Gastrocnemius medialis (tissue), 4 donors: Measurements from ENCODE around the gene PLA2G6. TPM values are rescaled to one million over a fixed set of nuclear protein-coding genes. Genes with fewer than 3 reads are reported as not detected.

Experiments
- ATAC-seq, 2 donors: fragments of 150-250 bp; one replicate each; pipeline ENCODE4 v1.9.1; 2016
- DNase-seq, 2 donors: peaks; one replicate each; pipeline ENCODE4 v3.0.0-alpha.2; 2019
- H3K27ac ChIP-seq, 4 donors: fragments of 200-600 bp; sonication (generic); 1 replicate in 1 of 4; 2 replicates in 3 of 4; pipeline ENCODE4 v1.5.1; 2016 to 2018; ENCODE audit warnings: mild to moderate bottlenecking in 2 of 4, moderate library complexity in 1 of 4
- H3K27me3 ChIP-seq, 3 donors: fragments of 200-600 bp; sonication (generic) in 2 of 3; 1 replicate in 1 of 3; 2 replicates in 2 of 3; pipeline versions ENCODE4 v1.5.1 to v1.6.0; 2016 to 2019; ENCODE audit warnings: mild to moderate bottlenecking in 1 of 3, moderate library complexity in 1 of 3
- H3K36me3 ChIP-seq, 2 donors: fragments of 200-600 bp; sonication (generic) in 1 of 2; one replicate each; pipeline ENCODE4 v1.5.1; 2017 to 2018
- H3K4me1 ChIP-seq, 2 donors: fragments of 200-600 bp; sonication (generic) in 1 of 2; one replicate each; pipeline ENCODE4 v1.5.1; 2016 to 2017; ENCODE audit warnings: mild to moderate bottlenecking in 2 of 2
- H3K4me3 ChIP-seq, 4 donors: fragments of 200-600 bp; sonication (generic) in 3 of 4; 1 replicate in 1 of 4; 2 replicates in 3 of 4; pipeline ENCODE4 v1.5.1; 2016 to 2019; ENCODE audit warnings: mild to moderate bottlenecking in 2 of 4
- H3K9me3 ChIP-seq, 3 donors: fragments of 200-600 bp; sonication (generic) in 2 of 3; 1 replicate in 1 of 3; 2 replicates in 2 of 3; pipeline ENCODE4 v1.5.1; 2016 to 2019
- CTCF ChIP-seq, 5 experiments: fragments of 450-650 bp in 3 of 5; fragments of 200-600 bp in 2 of 5; sonication (generic) in 2 of 5; IDR thresholded peaks in 4 of 5; conservative IDR thresholded peaks in 1 of 5; 1 replicate in 4 of 5; 2 replicates in 1 of 5; pipeline ENCODE4 v1.5.1; 2016 to 2019; ENCODE audit warnings: antibody characterized with exemption in 5 of 5, mild to moderate bottlenecking in 3 of 5, moderate library complexity in 3 of 5
- POLR2A ChIP-seq, 2 donors: fragments of 450-650 bp; IDR thresholded peaks; one replicate each; pipeline ENCODE4 v1.6.1; 2017; ENCODE audit warnings: antibody characterized with exemption in 2 of 2, mild to moderate bottlenecking in 2 of 2, moderate library complexity in 2 of 2
- in situ Hi-C, 4 donors: fragments of 200-750 bp; cut with MboI; loops; one replicate each; pipeline versions ENCODE4 v1.15.0 to v1.8.0; 2017; ENCODE audit warnings: low sequenced_read_pairs in 4 of 4
- intact Hi-C: fragments of 100-400 bp; cut with DNase I; formaldehyde crosslinking; loops from one replicate; pipeline ENCODE4 v1.15.1; 2023; ENCODE audit warnings: low total_unique reads
- total RNA-seq, 4 donors: library from RNA; depleted of rRNA; stranded (reverse); fragments of >200 nt; gene quantifications; one replicate each; pipeline versions ENCODE4 v1.1.0 to v1.2.3, GENCODE V29; 2016

Gene PLA2G6
- total RNA-seq, 4 donors from 2014 or later: 9.1 to 19.5 (median 12.1) TPM

GRCh38 chr22:38214302-38215056 is 32.8 kb upstream of the PLA2G6 start:
- intact Hi-C loops (no loop called here), in situ Hi-C loops (no loop called here)
- ATAC-seq (peak in 1 of 2 donors; percentile 47), DNase-seq (peak in 1 of 2 donors; percentile 62)
- H3K36me3 ChIP-seq: peaks cover 0 to 12% of the 10 kb centered on the region in 2 donors
- no peaks in the 10 kb centered on the region for H3K27me3 ChIP-seq
- peak overlapping the region; percentile 23 to 60 (median 34) for H3K27ac ChIP-seq
- peaks cover 21 to 29% of the 10 kb centered on the region in 2 donors for H3K4me1 ChIP-seq
- H3K4me3 ChIP-seq: peak overlapping the region in 3 of 4 donors; percentile 13 to 27 (median 15)
- H3K9me3 ChIP-seq: no peaks in the 10 kb centered on the region
- TF ChIP-seq POLR2A (IDR thresholded peaks at IDR 0.05) (peak in 1 of 2 donors; percentile 39), CTCF (IDR thresholded peaks at IDR 0.05 in 4 of 5, conservative IDR thresholded peaks at IDR 0.05 in 1 of 5) (peak in 2 of 5 experiments; percentile 18 to 26)

- Histone ChIP-seq H3K4me1 (peaks cover 16 to 25% of the 10 kb centered on the region in 2 donors), H3K36me3 (peaks cover 0 to 12% of the 10 kb centered on the region in 2 donors), H3K9me3 (no peaks in the 10 kb centered on the region), H3K4me3 (peak overlapping the region in 3 of 4 donors; percentile 13 to 27 (median 15)), H3K27ac (peak overlapping the region; percentile 23 to 60 (median 34)), H3K27me3 (no peaks in the 10 kb centered on the region)
- ATAC-seq: no peak
- in situ Hi-C loops (no loop called here), intact Hi-C loops (no loop called here)
- no peak for DNase-seq
- TF ChIP-seq CTCF (IDR thresholded peaks at IDR 0.05 in 4 of 5, conservative IDR thresholded peaks at IDR 0.05 in 1 of 5) (no peak), POLR2A (IDR thresholded peaks at IDR 0.05) (no peak)
Observed at GRCh38 chr22:38213990-38214301, 32.3 kb upstream of the PLA2G6 start.

GRCh38 chr22:38213319-38213989 is 31.8 kb upstream of the PLA2G6 start:
- H3K4me1 ChIP-seq: peaks cover 11 to 20% of the 10 kb centered on the region in 2 donors
- no peak overlapping the region for H3K4me3 ChIP-seq
- DNase-seq (no peak), ATAC-seq (no peak)
- H3K27ac ChIP-seq: peak overlapping the region in 2 of 4 donors; percentile 32 to 60
- TF ChIP-seq POLR2A (IDR thresholded peaks at IDR 0.05) (no peak), CTCF (IDR thresholded peaks at IDR 0.05 in 4 of 5, conservative IDR thresholded peaks at IDR 0.05 in 1 of 5) (no peak)
- no peaks in the 10 kb centered on the region for H3K9me3 ChIP-seq
- in situ Hi-C loops: no loop called here
- intact Hi-C loops: no loop called here
- no peaks in the 10 kb centered on the region for H3K27me3 ChIP-seq
- H3K36me3 ChIP-seq: peaks cover 0 to 12% of the 10 kb centered on the region in 2 donors

- in situ Hi-C loops (no loop called here), intact Hi-C loops (no loop called here)
- ATAC-seq (no peak), DNase-seq (no peak)
- peaks cover 7 to 14% of the 10 kb centered on the region in 2 donors for H3K4me1 ChIP-seq
- no peaks in the 10 kb centered on the region for H3K27me3 ChIP-seq
- no peak overlapping the region for H3K4me3 ChIP-seq
- H3K36me3 ChIP-seq: peaks cover 0 to 17% of the 10 kb centered on the region in 2 donors
- no peak for TF ChIP-seq POLR2A (IDR thresholded peaks at IDR 0.05)
- no peak for TF ChIP-seq CTCF (IDR thresholded peaks at IDR 0.05 in 4 of 5, conservative IDR thresholded peaks at IDR 0.05 in 1 of 5)
- no peak overlapping the region for H3K27ac ChIP-seq
- no peaks in the 10 kb centered on the region for H3K9me3 ChIP-seq
Observed at GRCh38 chr22:38212442-38212841, 30.8 kb upstream of the PLA2G6 start.
